Astrocyte (in vitro differentiated cells and primary cell): ENCODE measurements around the gene C9orf43. TPM values are rescaled to one million over a fixed set of nuclear protein-coding genes. Genes with fewer than 3 reads are reported as not detected.
"Not testable (repeated sequence)": the region's sequence is repeated elsewhere in the genome, so short reads cannot be mapped to it uniquely, and the experiment has no call there.

Source experiments
- DNase-seq: peaks from one replicate; pipeline ENCODE4 v3.0.0-alpha.2; 2010; ENCODE audit warnings: low read depth
- FAIRE-seq: peaks from 2 replicates; lab custom pipeline; 2011; peaks lifted over from hg19 to GRCh38; lab: Jason Lieb, UNC
- H2AFZ ChIP-seq: 2 replicates; pipeline ENCODE4 v1.6.0; 2012; ENCODE audit warnings: low read depth, low read length, inconsistent platforms
- H3K27ac ChIP-seq: 2 replicates; pipeline ENCODE4 v1.5.1; 2011; ENCODE audit warnings: low read depth, low read length, inconsistent platforms
- H3K27me3 ChIP-seq: 2 replicates; pipeline ENCODE4 v1.6.0; 2011; ENCODE audit warnings: low read length, inconsistent platforms; ENCODE audit not compliant: insufficient read depth
- H3K36me3 ChIP-seq: 2 replicates; pipeline ENCODE4 v1.5.1; 2011; ENCODE audit warnings: low read length, inconsistent platforms; ENCODE audit not compliant: insufficient read depth
- H3K4me1 ChIP-seq: 2 replicates; pipeline ENCODE4 v1.5.1; 2011; ENCODE audit warnings: low read length, inconsistent platforms; ENCODE audit not compliant: insufficient read depth
- H3K4me2 ChIP-seq: 2 replicates; pipeline ENCODE4 v1.6.0; 2012; ENCODE audit warnings: low read length, inconsistent platforms
- H3K4me3 ChIP-seq: 2 replicates; pipeline ENCODE4 v1.5.1; 2011; ENCODE audit warnings: low read depth, mild to moderate bottlenecking, low read length, inconsistent platforms; ENCODE audit not compliant: insufficient read depth
- H3K79me2 ChIP-seq: 2 replicates; pipeline ENCODE4 v1.6.0; 2012; ENCODE audit warnings: mild to moderate bottlenecking, low read length, inconsistent platforms; ENCODE audit not compliant: insufficient read depth
- H3K9ac ChIP-seq: 2 replicates; pipeline ENCODE4 v1.6.0; 2012; ENCODE audit warnings: mild to moderate bottlenecking, low read length, inconsistent platforms
- H3K9me3 ChIP-seq: 2 replicates; pipeline ENCODE4 v1.5.1; 2012; ENCODE audit warnings: low read depth, mild to moderate bottlenecking, low read length, inconsistent platforms; ENCODE audit not compliant: insufficient read depth
- H4K20me1 ChIP-seq: 2 replicates; pipeline ENCODE4 v1.6.0; 2012; ENCODE audit warnings: low read length, inconsistent platforms; ENCODE audit not compliant: insufficient read depth
- H3K27ac Mint-ChIP-seq: one replicate; pipeline ENCODE4 v1.8.0; 2021; ENCODE audit warnings: mild to moderate bottlenecking, mixed read lengths; ENCODE audit not compliant: unreplicated experiment
- H3K27me3 Mint-ChIP-seq: one replicate; pipeline ENCODE4 v1.8.0; 2021; ENCODE audit warnings: low read depth, mixed read lengths; ENCODE audit not compliant: unreplicated experiment
- H3K36me3 Mint-ChIP-seq: one replicate; pipeline ENCODE4 v1.8.0; 2021; ENCODE audit warnings: low read depth, mixed read lengths; ENCODE audit not compliant: unreplicated experiment
- H3K4me1 Mint-ChIP-seq: one replicate; pipeline ENCODE4 v1.8.0; 2021; ENCODE audit warnings: low read depth, mixed read lengths; ENCODE audit not compliant: unreplicated experiment
- H3K4me3 Mint-ChIP-seq: one replicate; pipeline ENCODE4 v1.8.0; 2021; ENCODE audit warnings: mild to moderate bottlenecking, moderate library complexity, mixed read lengths; ENCODE audit not compliant: unreplicated experiment
- H3K9me3 Mint-ChIP-seq: one replicate; pipeline ENCODE4 v1.8.0; 2021; ENCODE audit warnings: mild to moderate bottlenecking, mixed read lengths; ENCODE audit not compliant: unreplicated experiment
- CTCF ChIP-seq: IDR thresholded peaks from 2 replicates; pipeline ENCODE4 v1.5.1; 2011; ENCODE audit warnings: low read depth, mild to moderate bottlenecking, inconsistent platforms, low read length, moderate library complexity; ENCODE audit not compliant: insufficient read depth
- EZH2 ChIP-seq: IDR thresholded peaks from 2 replicates; pipeline ENCODE4 v1.6.1; 2012; ENCODE audit warnings: mild to moderate bottlenecking, low read length, inconsistent platforms; ENCODE audit not compliant: insufficient read depth
- total RNA-seq: library from RNA; stranded (reverse); gene quantifications from 2 replicates; pipeline ENCODE4 v1.2.1, GENCODE V29; 2021

C9orf43 gene
- total RNA-seq, 1 donor from 2014 or later, result 0.66 TPM

DNA sequence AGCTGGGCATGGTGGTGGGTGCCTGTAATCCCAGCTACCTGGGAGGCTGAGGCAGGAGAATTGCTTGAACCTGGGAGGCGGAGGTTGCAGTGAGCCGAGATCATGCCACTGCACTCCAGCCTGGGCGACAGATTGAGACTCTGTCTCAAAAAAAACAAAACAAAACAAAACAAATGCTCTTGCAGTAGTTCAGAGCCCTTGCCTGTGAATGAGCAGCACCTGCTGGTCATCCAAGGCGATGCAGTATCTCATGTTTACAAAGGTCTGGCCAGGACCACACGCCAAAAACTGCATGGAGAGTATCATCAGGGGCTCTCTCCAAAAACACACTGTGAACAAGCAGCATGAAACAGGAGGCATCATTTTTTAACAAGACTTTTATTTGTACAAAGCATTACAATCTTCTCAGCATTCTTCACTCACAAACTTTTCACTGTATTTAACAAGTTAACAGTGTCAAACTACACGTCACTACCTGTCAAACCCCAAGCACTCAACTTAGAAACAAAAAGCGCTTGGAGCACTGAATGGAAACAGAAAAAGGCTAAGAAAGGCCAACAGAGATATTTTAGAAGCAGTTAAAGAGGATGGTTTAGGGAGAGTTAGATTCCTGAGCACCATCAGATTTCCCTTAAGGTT is 3.6 kb upstream of the C9orf43 start:
- H3K4me3 Mint-ChIP-seq, result not testable (repeated sequence)

DNA sequence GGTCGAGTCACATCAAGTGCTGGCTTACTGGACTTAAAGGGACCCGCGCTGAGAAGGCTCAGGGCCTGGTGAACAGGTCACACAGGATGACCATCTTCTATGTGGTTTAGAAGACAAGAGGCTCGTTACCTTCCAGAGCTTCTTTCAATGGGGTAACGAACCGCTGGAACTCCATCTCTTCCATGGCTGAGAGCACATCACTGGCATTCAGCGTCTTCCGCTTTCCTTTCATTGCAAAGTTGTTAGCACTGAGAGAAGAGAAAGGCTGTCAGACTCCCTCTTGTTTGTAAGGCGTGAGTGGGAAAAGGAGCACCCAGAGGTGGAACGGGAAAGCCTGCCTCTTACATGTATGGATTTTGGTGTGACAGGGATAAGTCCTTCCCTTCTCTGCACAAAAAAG is 1.1 kb upstream of the C9orf43 start:
- Histone ChIP-seq H3K79me2 (peaks cover 28% of the 10 kb centered on the region), H3K9ac (peak overlapping the region; percentile 96), H3K4me3 (peak overlapping the region; percentile 88), H2AFZ (peak overlapping the region; percentile 91), H3K36me3 (peaks cover 9% of the 10 kb centered on the region), H3K9me3 (no peaks in the 10 kb centered on the region), H3K4me2 (peak overlapping the region; percentile 93), H4K20me1 (peaks cover 6% of the 10 kb centered on the region), H3K4me1 (peaks cover 5% of the 10 kb centered on the region), H3K27ac (peak overlapping the region; percentile 97), H3K27me3 (no peaks in the 10 kb centered on the region)
- Mint-ChIP-seq H3K27me3 (no peaks in the 10 kb centered on the region), H3K27ac (peak overlapping the region; percentile 100), H3K36me3 (peaks cover 2% of the 10 kb centered on the region), H3K4me1 (peaks cover 7% of the 10 kb centered on the region), H3K9me3 (no peaks in the 10 kb centered on the region), H3K4me3 (peak overlapping the region; percentile 98)
- FAIRE-seq (no peak), DNase-seq (no peak)
- TF ChIP-seq EZH2 (no peak), CTCF (no peak)

More for the DNA sequence above, 3.6 kb upstream of the C9orf43 start:
- not testable (repeated sequence) for H4K20me1 ChIP-seq, H3K27me3 ChIP-seq, H3K36me3 ChIP-seq, H2AFZ ChIP-seq, H3K27ac ChIP-seq, H3K4me2 ChIP-seq, H3K36me3 Mint-ChIP-seq, H3K9me3 Mint-ChIP-seq, H3K9ac ChIP-seq, H3K4me3 ChIP-seq, FAIRE-seq, H3K9me3 ChIP-seq, H3K4me1 ChIP-seq, H3K4me1 Mint-ChIP-seq, H3K27me3 Mint-ChIP-seq
- H3K27ac Mint-ChIP-seq, result peak overlapping the region; percentile 48
- peak; percentile 46 for DNase-seq
- H3K79me2 ChIP-seq, result peaks cover 28% of the 10 kb centered on the region
- peak; percentile 85 for TF ChIP-seq CTCF

- Mint-ChIP-seq H3K9me3 (no peaks in the 10 kb centered on the region), H3K4me3 (peak overlapping the region; percentile 98), H3K27me3 (no peaks in the 10 kb centered on the region), H3K27ac (peak overlapping the region; percentile 100), H3K4me1 (peaks cover 7% of the 10 kb centered on the region), H3K36me3 (peaks cover 2% of the 10 kb centered on the region)
- Histone ChIP-seq H3K9ac (peak overlapping the region; percentile 96), H3K9me3 (no peaks in the 10 kb centered on the region), H3K4me2 (peak overlapping the region; percentile 93), H3K27me3 (no peaks in the 10 kb centered on the region), H2AFZ (peak overlapping the region; percentile 91), H4K20me1 (peaks cover 6% of the 10 kb centered on the region), H3K4me1 (peaks cover 5% of the 10 kb centered on the region), H3K36me3 (peaks cover 9% of the 10 kb centered on the region), H3K79me2 (peaks cover 28% of the 10 kb centered on the region), H3K4me3 (peak overlapping the region; percentile 88), H3K27ac (peak overlapping the region; percentile 97)
- TF ChIP-seq CTCF (no peak), EZH2 (no peak)
- FAIRE-seq, result no peak
- DNase-seq, result no peak
Measured at GRCh38 chr9:113409883-113410206, 702 bp upstream of the C9orf43 start.
